T-helper 17 cell (primary cell): ENCODE data around the gene C1QL4. TPM values are rescaled to one million over a fixed set of nuclear protein-coding genes. Genes with fewer than 3 reads are reported as not detected.
A peak's percentile ranks its signal among the peaks of the same experiment; 100 is the strongest.
"Not testable (repeated sequence)": the region's sequence is repeated elsewhere in the genome, so short reads cannot be mapped to it uniquely, and the experiment has no call there.

ENCODE experiments used
- ATAC-seq: fragments of 150-1000 bp; cut with Tn5 transposase; 2 replicates; pipeline ENCODE4 v1.10.0; 2021; ENCODE audit warnings: mild to moderate bottlenecking, moderate library complexity
- DNase-seq, 3 donors: peaks; one replicate each; pipeline versions ENCODE4 v3.0.0 to v3.0.0-alpha.2; 2020 to 2021
- H3K9me3 ChIP-seq: one replicate; pipeline ENCODE4 v1.7.0; 2013; ENCODE audit warnings: low read length, mild to moderate bottlenecking; ENCODE audit not compliant: control insufficient read depth, poor library complexity, severe bottlenecking
- H3K27ac Mint-ChIP-seq: one replicate; pipeline ENCODE4 v1.8.0; 2022; ENCODE audit warnings: mild to moderate bottlenecking, moderate library complexity, mixed read lengths
- H3K27me3 Mint-ChIP-seq: one replicate; pipeline ENCODE4 v1.8.0; 2022; ENCODE audit warnings: mixed read lengths
- H3K36me3 Mint-ChIP-seq: one replicate; pipeline ENCODE4 v1.8.0; 2022; ENCODE audit warnings: low read depth, mixed read lengths
- H3K4me1 Mint-ChIP-seq: one replicate; pipeline ENCODE4 v1.8.0; 2022; ENCODE audit warnings: mild to moderate bottlenecking, mixed read lengths
- H3K4me3 Mint-ChIP-seq: one replicate; pipeline ENCODE4 v1.8.0; 2022; ENCODE audit warnings: mild to moderate bottlenecking, moderate library complexity, mixed read lengths
- total RNA-seq, 4 donors: library from RNA in 2 of 4; stranded (reverse) in 2 of 4; gene quantifications; one replicate each; pipeline ENCODE4 v1.2.3 and lab custom pipeline; 2022 to 2026

C1QL4 gene
- total RNA-seq = not detected
- 0 reads per million in 2 donors for total RNA-seq (lab: John Stamatoyannopoulos, UW)

- DNase-seq (peak; percentile 85 to 92 (median 87)), ATAC-seq (peak; percentile 97)
- H3K27ac Mint-ChIP-seq = peak within 1 kb of the TSS; percentile 37
- H3K4me1 Mint-ChIP-seq = peaks cover 24% of the 10 kb centered on the region
- H3K36me3 Mint-ChIP-seq = peaks cover 2% of the 10 kb centered on the region
- peaks cover 76% of the 10 kb centered on the region for H3K27me3 Mint-ChIP-seq
- H3K9me3 ChIP-seq = no peaks in the 10 kb centered on the region
- peak within 1 kb of the TSS; percentile 82 for H3K4me3 Mint-ChIP-seq
Measured at GRCh38 chr12:49336645-49337584, at the start of gene C1QL4. Gene C1QL4 (minus strand): TSS chr12:49337188. CDS start chr12:49336477, 711 bp downstream.

GRCh38 chr12:49380184-49380583 lies 43.2 kb upstream of the C1QL4 start:
- H3K4me3 Mint-ChIP-seq, H3K4me1 Mint-ChIP-seq, H3K27ac Mint-ChIP-seq, H3K36me3 Mint-ChIP-seq, ATAC-seq, H3K27me3 Mint-ChIP-seq, DNase-seq, H3K9me3 ChIP-seq: not testable (repeated sequence)

GRCh38 chr12:49377386-49377785 lies 40.4 kb upstream of the C1QL4 start:
- Mint-ChIP-seq H3K27me3 (no peaks in the 10 kb centered on the region), H3K4me1 (peaks cover 8% of the 10 kb centered on the region), H3K36me3 (no peaks in the 10 kb centered on the region), H3K4me3 (no peak overlapping the region), H3K27ac (no peak overlapping the region)
- DNase-seq = no peak
- no peaks in the 10 kb centered on the region for H3K9me3 ChIP-seq
- no peak for ATAC-seq

GRCh38 chr12:49375406-49375805 lies 38.4 kb upstream of the C1QL4 start:
- H3K4me3 Mint-ChIP-seq = no peak overlapping the region
- no peaks in the 10 kb centered on the region for H3K27me3 Mint-ChIP-seq
- no peaks in the 10 kb centered on the region for H3K9me3 ChIP-seq
- ATAC-seq = no peak
- peaks cover 13% of the 10 kb centered on the region for H3K4me1 Mint-ChIP-seq
- H3K27ac Mint-ChIP-seq = no peak overlapping the region
- no peaks in the 10 kb centered on the region for H3K36me3 Mint-ChIP-seq
- no peak for DNase-seq

- no peak for DNase-seq
- no peak for ATAC-seq
- no peaks in the 10 kb centered on the region for H3K27me3 Mint-ChIP-seq
- H3K4me1 Mint-ChIP-seq = peaks cover 25% of the 10 kb centered on the region
- no peak overlapping the region for H3K4me3 Mint-ChIP-seq
- no peak overlapping the region for H3K27ac Mint-ChIP-seq
- no peaks in the 10 kb centered on the region for H3K36me3 Mint-ChIP-seq
- H3K9me3 ChIP-seq = no peaks in the 10 kb centered on the region
Measured at GRCh38 chr12:49370539-49370938, 33.6 kb upstream of the C1QL4 start.

- H3K27me3 Mint-ChIP-seq = no peaks in the 10 kb centered on the region
- no peak for ATAC-seq
- H3K4me3 Mint-ChIP-seq = peak overlapping the region; percentile 19
- H3K36me3 Mint-ChIP-seq = no peaks in the 10 kb centered on the region
- no peak overlapping the region for H3K27ac Mint-ChIP-seq
- H3K4me1 Mint-ChIP-seq = peaks cover 22% of the 10 kb centered on the region
- DNase-seq = no peak
- no peaks in the 10 kb centered on the region for H3K9me3 ChIP-seq
Measured at GRCh38 chr12:49369411-49370145, 32.6 kb upstream of the C1QL4 start.

- peaks cover 22% of the 10 kb centered on the region for H3K4me1 Mint-ChIP-seq
- H3K4me3 Mint-ChIP-seq = peak overlapping the region; percentile 97
- DNase-seq = no peak
- no peaks in the 10 kb centered on the region for H3K27me3 Mint-ChIP-seq
- no peak for ATAC-seq
- H3K27ac Mint-ChIP-seq = peak overlapping the region; percentile 94
- no peaks in the 10 kb centered on the region for H3K9me3 ChIP-seq
- H3K36me3 Mint-ChIP-seq = no peaks in the 10 kb centered on the region
Measured at GRCh38 chr12:49368240-49368600, 31.2 kb upstream of the C1QL4 start.

- Mint-ChIP-seq H3K27me3 (no peaks in the 10 kb centered on the region), H3K36me3 (no peaks in the 10 kb centered on the region), H3K4me3 (peak within 1 kb of the TSS; percentile 97), H3K27ac (peak within 1 kb of the TSS; percentile 94), H3K4me1 (peaks cover 20% of the 10 kb centered on the region)
- DNase-seq = peak in 1 of 3 donors; percentile 13
- no peaks in the 10 kb centered on the region for H3K9me3 ChIP-seq
- no peak for ATAC-seq
Measured at GRCh38 chr12:49367381-49368239, 30.6 kb upstream of the C1QL4 start, which contains the start of gene SPATS2. Gene SPATS2 (plus strand): TSS chr12:49367462. CDS start chr12:49461013, 93,551 bp downstream.

- ATAC-seq (peak; percentile 86), DNase-seq (peak; percentile 76 to 81 (median 76))
- H3K36me3 Mint-ChIP-seq = no peaks in the 10 kb centered on the region
- H3K9me3 ChIP-seq = no peaks in the 10 kb centered on the region
- peak overlapping the region; percentile 94 for H3K27ac Mint-ChIP-seq
- H3K27me3 Mint-ChIP-seq = no peaks in the 10 kb centered on the region
- H3K4me3 Mint-ChIP-seq = peak overlapping the region; percentile 97
- H3K4me1 Mint-ChIP-seq = peaks cover 19% of the 10 kb centered on the region
Measured at GRCh38 chr12:49366652-49367380, 29.8 kb upstream of the C1QL4 start.

- H3K4me3 Mint-ChIP-seq = peak overlapping the region; percentile 97
- no peaks in the 10 kb centered on the region for H3K9me3 ChIP-seq
- ATAC-seq (no peak), DNase-seq (no peak)
- peaks cover 16% of the 10 kb centered on the region for H3K4me1 Mint-ChIP-seq
- peaks cover 6% of the 10 kb centered on the region for H3K27me3 Mint-ChIP-seq
- H3K36me3 Mint-ChIP-seq = peaks cover 2% of the 10 kb centered on the region
- H3K27ac Mint-ChIP-seq = peak overlapping the region; percentile 94
Measured at GRCh38 chr12:49366096-49366651, 29.2 kb upstream of the C1QL4 start.

GRCh38 chr12:49365542-49365941 lies 28.6 kb upstream of the C1QL4 start:
- ATAC-seq (no peak), DNase-seq (no peak)
- no peaks in the 10 kb centered on the region for H3K9me3 ChIP-seq
- H3K27ac Mint-ChIP-seq = peak overlapping the region; percentile 94
- H3K4me1 Mint-ChIP-seq = peaks cover 14% of the 10 kb centered on the region
- peaks cover 11% of the 10 kb centered on the region for H3K27me3 Mint-ChIP-seq
- H3K4me3 Mint-ChIP-seq = no peak overlapping the region
- peaks cover 2% of the 10 kb centered on the region for H3K36me3 Mint-ChIP-seq

GRCh38 chr12:49364989-49365388 lies 28.0 kb upstream of the C1QL4 start:
- H3K27me3 Mint-ChIP-seq = peaks cover 11% of the 10 kb centered on the region
- no peak overlapping the region for H3K4me3 Mint-ChIP-seq
- no peak for ATAC-seq
- DNase-seq = no peak
- peak overlapping the region; percentile 94 for H3K27ac Mint-ChIP-seq
- peaks cover 2% of the 10 kb centered on the region for H3K36me3 Mint-ChIP-seq
- no peaks in the 10 kb centered on the region for H3K9me3 ChIP-seq
- peaks cover 14% of the 10 kb centered on the region for H3K4me1 Mint-ChIP-seq
